SK-N-SH (cell line): ENCODE measurements around the gene TACR3. TPM values are rescaled to one million over a fixed set of nuclear protein-coding genes. Genes with fewer than 3 reads are reported as not detected.
A peak's percentile ranks its signal among the peaks of the same experiment; 100 is the strongest.

Experiments used
- CTCF ChIA-PET: fragments of 300-600, 350-600 bp; formaldehyde crosslinking; extraction: SDS; loops from one replicate; lab custom pipeline; 2021; lab: Yijun Ruan, JAX
- POLR2A ChIA-PET: fragments of 350-600 bp; sonication (Branson Sonifier 250); formaldehyde crosslinking; extraction: SDS; loops from one replicate; lab custom pipeline; 2020; ENCODE audit warnings: antibody characterized with exemption, inconsistent platforms; lab: Yijun Ruan, JAX
- DNase-seq: peaks from one replicate; pipeline ENCODE4 v3.0.0; 2012
- H2AFZ ChIP-seq: fragments of 200-600 bp; sonication (generic); 2 replicates; pipeline ENCODE4 v1.8.1; 2016; ENCODE audit warnings: antibody characterized with exemption, mild to moderate bottlenecking, low read depth
- H3F3A ChIP-seq: fragments of 200-600 bp; sonication (generic); replicated peaks from 2 replicates; pipeline ENCODE3; 2016; ENCODE audit warnings: antibody characterized with exemption, mild to moderate bottlenecking; ENCODE audit not compliant: insufficient read depth
- H3K27ac ChIP-seq, 2 experiments: fragments of 200-500 bp in 1 of 2; fragments of 200-600 bp in 1 of 2; sonication (Bioruptor generic) in 1 of 2; sonication (generic), shearing (Covaris generic) in 1 of 2; 2 replicates each; pipeline versions ENCODE4 v1.5.1 to v1.6.1; 2014 to 2016; ENCODE audit warnings: low read depth in 2 of 2, inconsistent platforms in 1 of 2, low read length in 1 of 2, mild to moderate bottlenecking in 1 of 2, mixed read lengths in 1 of 2
- H3K27me3 ChIP-seq: fragments of 200-600 bp; sonication (generic), shearing (Covaris generic); 2 replicates; pipeline ENCODE4 v1.6.1; 2016; ENCODE audit warnings: mixed run types; ENCODE audit not compliant: insufficient read depth
- H3K36me3 ChIP-seq, 2 experiments: fragments of 200-500 bp in 1 of 2; fragments of 200-600 bp in 1 of 2; sonication (Bioruptor generic) in 1 of 2; sonication (generic) in 1 of 2; replicated peaks in 1 of 2; 2 replicates each; pipeline versions ENCODE3 to v1.5.1; 2014 to 2016; ENCODE audit warnings: low read length in 1 of 2, mild to moderate bottlenecking in 1 of 2; ENCODE audit not compliant: insufficient read depth in 2 of 2, control insufficient read depth in 1 of 2
- H3K4me1 ChIP-seq, 2 experiments: fragments of 200-500 bp in 1 of 2; fragments of 200-600 bp in 1 of 2; sonication (Bioruptor generic) in 1 of 2; sonication (generic), shearing (Covaris generic) in 1 of 2; 2 replicates each; pipeline versions ENCODE4 v1.5.1 to v1.6.1; 2014 to 2016; ENCODE audit warnings: low read depth in 1 of 2, low read length in 1 of 2, mixed run types in 1 of 2; ENCODE audit not compliant: insufficient read depth in 2 of 2, control insufficient read depth in 1 of 2
- H3K4me2 ChIP-seq: fragments of 200-600 bp; sonication (generic), shearing (Covaris generic); 2 replicates; pipeline ENCODE4 v1.6.1; 2017; ENCODE audit warnings: mixed run types
- H3K4me3 ChIP-seq, 2 experiments: fragments of 200-500 bp in 1 of 2; fragments of 200-600 bp in 1 of 2; sonication (Bioruptor generic) in 1 of 2; sonication (generic), shearing (Covaris generic) in 1 of 2; 2 replicates each; pipeline versions ENCODE4 v1.5.1 to v1.8.1; 2014 to 2016; ENCODE audit warnings: low read depth in 2 of 2, inconsistent platforms in 1 of 2, low read length in 1 of 2, mild to moderate bottlenecking in 1 of 2, mixed read lengths in 1 of 2, moderate library complexity in 1 of 2
- H3K79me2 ChIP-seq: fragments of 200-600 bp; sonication (generic); 2 replicates; pipeline ENCODE4 v1.8.1; 2017; ENCODE audit warnings: mild to moderate bottlenecking; ENCODE audit not compliant: insufficient read depth
- H3K9ac ChIP-seq: fragments of 200-600 bp; sonication (generic); 2 replicates; pipeline ENCODE4 v1.6.1; 2017; ENCODE audit warnings: mixed run types
- H3K9me2 ChIP-seq: fragments of 200-600 bp; sonication (generic); 2 replicates; pipeline ENCODE4 v1.6.1; 2017; ENCODE audit warnings: mixed run types
- H3K9me3 ChIP-seq: fragments of 200-600 bp; sonication (generic); 2 replicates; pipeline ENCODE4 v1.6.1; 2017; ENCODE audit warnings: mixed run types, mild to moderate bottlenecking, moderate library complexity
- H4K20me1 ChIP-seq: fragments of 200-600 bp; sonication (generic); 2 replicates; pipeline ENCODE4 v1.6.1; 2017; ENCODE audit warnings: mild to moderate bottlenecking, mixed run types; ENCODE audit not compliant: insufficient read depth
- CHD2 ChIP-seq: fragments of 150-350 bp; IDR thresholded peaks from 2 replicates; pipeline ENCODE4 v1.6.1; 2018; ENCODE audit warnings: low read length; ENCODE audit not compliant: partially characterized antibody
- CTCF ChIP-seq: fragments of 200-600 bp; sonication (generic); IDR thresholded peaks from 2 replicates; pipeline ENCODE4 v1.6.1; 2017; ENCODE audit warnings: antibody characterized with exemption, mild to moderate bottlenecking, moderate library complexity
- ELF1 ChIP-seq: IDR thresholded peaks from 2 replicates; pipeline ENCODE4 v1.4.0; 2012
- EZH2phosphoT487 ChIP-seq: fragments of 200-600 bp; sonication (generic); IDR thresholded peaks from 2 replicates; pipeline ENCODE4 v1.6.1; 2017; ENCODE audit warnings: low read depth, mixed run types, mild to moderate bottlenecking, antibody characterized with exemption, moderate library complexity, borderline replicate concordance
- FOSL2 ChIP-seq: IDR thresholded peaks from 2 replicates; pipeline ENCODE4 v1.4.0; 2012; ENCODE audit warnings: low read depth, mild to moderate bottlenecking, moderate library complexity, borderline replicate concordance
- FOXJ3 ChIP-seq: sonication (generic); formaldehyde crosslinking; IDR thresholded peaks from 2 replicates; pipeline ENCODE4 v1.5.1; 2020; ENCODE audit warnings: mild to moderate bottlenecking, missing genetic modification reagents
- FOXM1 ChIP-seq: IDR thresholded peaks from 2 replicates; pipeline ENCODE4 v1.4.0; 2012; ENCODE audit warnings: low read depth, mild to moderate bottlenecking
- IRF3 ChIP-seq: fragments of 150-350 bp; IDR thresholded peaks from 2 replicates; pipeline ENCODE4 v1.6.1; 2016; ENCODE audit warnings: mild to moderate bottlenecking, low read depth, low read length
- JUND ChIP-seq: IDR thresholded peaks from 2 replicates; pipeline ENCODE4 v1.4.0; 2012
- MXI1 ChIP-seq: IDR thresholded peaks from 2 replicates; pipeline ENCODE4 v1.6.1; 2012; ENCODE audit warnings: mild to moderate bottlenecking, low read depth, low read length, improper control_type of control experiment
- NRF1 ChIP-seq: IDR thresholded peaks from 2 replicates; pipeline ENCODE4 v1.6.1; 2012; ENCODE audit warnings: low read depth, mild to moderate bottlenecking, low read length
- PBX3 ChIP-seq: IDR thresholded peaks from 2 replicates; pipeline ENCODE4; 2012
- POLR2AphosphoS5 ChIP-seq: IDR thresholded peaks from 2 replicates; pipeline ENCODE4 v1.6.1; 2012; ENCODE audit warnings: low read depth, low read length
- RAD21 ChIP-seq: IDR thresholded peaks from 2 replicates; pipeline ENCODE4 v1.6.1; 2012; ENCODE audit warnings: mild to moderate bottlenecking, low read length
- RCOR1 ChIP-seq: fragments of 150-350 bp; IDR thresholded peaks from 2 replicates; pipeline ENCODE4 v1.6.1; 2017; ENCODE audit warnings: antibody characterized with exemption, low read length
- RFX5 ChIP-seq: IDR thresholded peaks from 2 replicates; pipeline ENCODE4 v1.6.1; 2012; ENCODE audit warnings: mild to moderate bottlenecking, improper control_type of control experiment, low read length
- USF2 ChIP-seq: fragments of 150-350 bp; IDR thresholded peaks from 2 replicates; pipeline ENCODE4 v1.6.1; 2017; ENCODE audit warnings: antibody characterized with exemption, low read length, low read depth, borderline replicate concordance
- WGBS: methylation state at CpG from one replicate; pipeline ENCODE4 v1.1.6; 2017; ENCODE audit warnings: low lambda C conversion rate; 5-methylcytosine and 5-hydroxymethylcytosine counted together
- polyA plus RNA-seq, 3 experiments: library from polyadenylated mRNA; depleted of rRNA; stranded (reverse); fragments of >200 nt; gene quantifications; 2 replicates each; pipeline ENCODE4 v1.2.3, GENCODE V29; 2012

TACR3 gene
- polyA plus RNA-seq, 1 of the 3 experiments (the other 2 are of a cell fraction) = not detected

GRCh38 chr4:103645991-103646390 is 73.8 kb downstream of the TACR3 start:
- H3K9ac ChIP-seq = no peak overlapping the region
- no peak overlapping the region for H3K4me3 ChIP-seq
- H3K9me3 ChIP-seq = peaks cover 5% of the 10 kb centered on the region
- POLR2A ChIA-PET = no interaction called here
- no peaks in the 10 kb centered on the region for H3K36me3 ChIP-seq
- H4K20me1 ChIP-seq = no peaks in the 10 kb centered on the region
- whole genome bisulfite sequencing = 7% methylated on average over 4 of the region's 4 CpGs
- H3K4me2 ChIP-seq = no peak overlapping the region
- H3K27ac ChIP-seq = no peak overlapping the region
- no peak for DNase-seq
- no peaks in the 10 kb centered on the region for H3F3A ChIP-seq
- TF ChIP-seq IRF3 = no peak
- no peak for TF ChIP-seq CHD2
- TF ChIP-seq RAD21 = no peak
- H3K4me1 ChIP-seq = no peaks in the 10 kb centered on the region
- CTCF ChIA-PET = no interaction called here
- H3K9me2 ChIP-seq = no peaks in the 10 kb centered on the region
- H3K27me3 ChIP-seq = no peaks in the 10 kb centered on the region
- no peak overlapping the region for H2AFZ ChIP-seq
- no peaks in the 10 kb centered on the region for H3K79me2 ChIP-seq

DNA sequence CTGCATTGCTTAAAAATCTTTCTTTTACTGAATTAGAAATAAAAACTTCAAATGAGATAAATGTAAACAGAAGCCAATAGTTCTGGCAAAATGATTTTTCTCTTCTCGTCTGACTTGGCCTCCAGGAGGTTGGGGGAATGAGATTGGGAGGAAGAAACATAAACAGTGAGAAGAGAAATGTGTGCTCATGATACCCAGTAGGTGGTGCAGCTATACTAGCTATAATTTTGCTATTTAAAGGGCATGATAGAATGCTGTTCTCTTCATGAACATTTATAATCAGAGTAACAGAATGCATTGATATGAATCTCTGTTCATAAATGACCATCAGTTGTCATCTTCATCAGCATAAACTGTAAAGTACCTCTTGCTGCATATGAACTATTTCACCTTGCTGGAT is 85.5 kb downstream of the TACR3 start:
- Histone ChIP-seq H3K4me3 (no peak overlapping the region), H3K9me3 (no peaks in the 10 kb centered on the region), H3K9ac (no peak overlapping the region), H3K4me1 (no peaks in the 10 kb centered on the region), H2AFZ (no peak overlapping the region), H3K4me2 (no peak overlapping the region), H3K27me3 (no peaks in the 10 kb centered on the region), H3K79me2 (no peaks in the 10 kb centered on the region), H3K27ac (no peak overlapping the region), H3K36me3 (no peaks in the 10 kb centered on the region), H3F3A (no peaks in the 10 kb centered on the region), H4K20me1 (no peaks in the 10 kb centered on the region), H3K9me2 (no peaks in the 10 kb centered on the region)
- ChIA-PET POLR2A (no interaction called here), CTCF (interaction anchor here (1.4 to 1.7 kb wide), 2 partner anchors 10 to 151 kb away, joined by 4 read pairs; no protein-coding TSS in a partner anchor)
- 2% methylated on average over 1 of the region's 1 CpG for WGBS
- DNase-seq = no peak
- TF ChIP-seq CTCF (peak; percentile 13; the same call in 1 of the 2 replicates), PBX3 (no peak)

GRCh38 chr4:103626296-103626695 is 93.5 kb downstream of the TACR3 start:
- CTCF ChIA-PET = no interaction called here
- H2AFZ ChIP-seq = no peak overlapping the region
- no peaks in the 10 kb centered on the region for H3K36me3 ChIP-seq
- no peak for DNase-seq
- POLR2A ChIA-PET = no interaction called here
- H3K4me3 ChIP-seq = no peak overlapping the region
- H3K27ac ChIP-seq = no peak overlapping the region
- H3K79me2 ChIP-seq = no peaks in the 10 kb centered on the region
- H4K20me1 ChIP-seq = no peaks in the 10 kb centered on the region
- H3F3A ChIP-seq = no peaks in the 10 kb centered on the region
- no peak overlapping the region for H3K4me2 ChIP-seq
- no peaks in the 10 kb centered on the region for H3K9me2 ChIP-seq
- no peak overlapping the region for H3K9ac ChIP-seq
- no peaks in the 10 kb centered on the region for H3K9me3 ChIP-seq
- WGBS = 9% methylated on average over 6 of the region's 6 CpGs
- no peaks in the 10 kb centered on the region for H3K27me3 ChIP-seq
- no peak for TF ChIP-seq POLR2AphosphoS5
- TF ChIP-seq NRF1 = no peak
- no peak for TF ChIP-seq JUND
- TF ChIP-seq FOXM1 = no peak
- TF ChIP-seq RFX5 = no peak
- TF ChIP-seq EZH2phosphoT487 = no peak
- no peak for TF ChIP-seq MXI1
- no peak for TF ChIP-seq FOSL2
- no peak for TF ChIP-seq FOXJ3 (CRISPR knock-in tag)
- TF ChIP-seq ELF1 = no peak
- no peak for TF ChIP-seq CHD2
- TF ChIP-seq RCOR1 = no peak
- no peak for TF ChIP-seq USF2
- TF ChIP-seq, all 33 proteins: peak for 0
- no peaks in the 10 kb centered on the region for H3K4me1 ChIP-seq
